ENCODE measurements around the gene CHRNA10. TPM values are rescaled to one million over a fixed set of nuclear protein-coding genes. Genes with fewer than 3 reads are reported as not detected.

The CHRNA10 gene
- total and polyA plus RNA-seq, 12 donors: 0.24 to 1.6 (median 0.51) TPM

GRCh38 chr11:3637201-3637600 lies 34.0 kb downstream of the CHRNA10 start:
- TF ChIP-seq, protein P1, sequence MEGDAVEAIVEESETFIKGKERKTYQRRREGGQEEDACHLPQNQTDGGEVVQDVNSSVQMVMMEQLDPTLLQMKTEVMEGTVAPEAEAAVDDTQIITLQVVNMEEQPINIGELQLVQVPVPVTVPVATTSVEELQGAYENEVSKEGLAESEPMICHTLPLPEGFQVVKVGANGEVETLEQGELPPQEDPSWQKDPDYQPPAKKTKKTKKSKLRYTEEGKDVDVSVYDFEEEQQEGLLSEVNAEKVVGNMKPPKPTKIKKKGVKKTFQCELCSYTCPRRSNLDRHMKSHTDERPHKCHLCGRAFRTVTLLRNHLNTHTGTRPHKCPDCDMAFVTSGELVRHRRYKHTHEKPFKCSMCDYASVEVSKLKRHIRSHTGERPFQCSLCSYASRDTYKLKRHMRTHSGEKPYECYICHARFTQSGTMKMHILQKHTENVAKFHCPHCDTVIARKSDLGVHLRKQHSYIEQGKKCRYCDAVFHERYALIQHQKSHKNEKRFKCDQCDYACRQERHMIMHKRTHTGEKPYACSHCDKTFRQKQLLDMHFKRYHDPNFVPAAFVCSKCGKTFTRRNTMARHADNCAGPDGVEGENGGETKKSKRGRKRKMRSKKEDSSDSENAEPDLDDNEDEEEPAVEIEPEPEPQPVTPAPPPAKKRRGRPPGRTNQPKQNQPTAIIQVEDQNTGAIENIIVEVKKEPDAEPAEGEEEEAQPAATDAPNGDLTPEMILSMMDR (IDR thresholded peaks at IDR 0.05): no peak
- DNase-seq (no peak), ATAC-seq (no peak)
- Histone ChIP-seq H3K36me3 (no peaks in the 10 kb centered on the region), H3K4me3 (no peak overlapping the region), H3K4me1 (peaks cover 0 to 6% (median under 1%) of the 10 kb centered on the region in 9 donors), H3K9me3 (no peaks in the 10 kb centered on the region), H3K27ac (no peak overlapping the region), H3K27me3 (peaks cover 0 to 11% (median 0%) of the 10 kb centered on the region in 7 donors)
- WGBS, 2 donors: 73 to 82% methylated on average over 13 of the region's 13 CpGs
- intact Hi-C loops (cut with DNase I): no loop called here

GRCh38 chr11:3635641-3636375 lies 35.4 kb downstream of the CHRNA10 start:
- intact Hi-C loops (cut with DNase I): no loop called here
- no peaks in the 10 kb centered on the region for H3K27me3 ChIP-seq
- H3K9me3 ChIP-seq: no peaks in the 10 kb centered on the region
- 92 to 95% methylated on average over 15 of the region's 15 CpGs for WGBS, 2 donors
- ATAC-seq (no peak), DNase-seq (no peak)
- no peaks in the 10 kb centered on the region for H3K36me3 ChIP-seq
- TF ChIP-seq, protein P1 (IDR thresholded peaks at IDR 0.05): no peak
- H3K4me3 ChIP-seq: no peak overlapping the region
- H3K4me1 ChIP-seq: peaks cover 0 to 7% (median 0%) of the 10 kb centered on the region in 9 donors
- no peak overlapping the region for H3K27ac ChIP-seq

GRCh38 chr11:3632070-3632660 lies 39.0 kb downstream of the CHRNA10 start:
- peak overlapping the region in 2 of 10 donors; percentile 43 to 67 for H3K27ac ChIP-seq
- 90 to 94% methylated on average over 5 of the region's 5 CpGs for WGBS, 2 donors
- intact Hi-C loops (cut with DNase I): no loop called here
- peak in 1 of 8 donors; percentile 15 for ATAC-seq
- H3K4me3 ChIP-seq: no peak overlapping the region
- no peaks in the 10 kb centered on the region for H3K27me3 ChIP-seq
- DNase-seq: no peak
- TF ChIP-seq, protein P1 (IDR thresholded peaks at IDR 0.05): no peak
- H3K4me1 ChIP-seq: peaks cover 0 to 9% (median 0%) of the 10 kb centered on the region in 9 donors
- H3K9me3 ChIP-seq: no peaks in the 10 kb centered on the region
- H3K36me3 ChIP-seq: no peaks in the 10 kb centered on the region

DNA sequence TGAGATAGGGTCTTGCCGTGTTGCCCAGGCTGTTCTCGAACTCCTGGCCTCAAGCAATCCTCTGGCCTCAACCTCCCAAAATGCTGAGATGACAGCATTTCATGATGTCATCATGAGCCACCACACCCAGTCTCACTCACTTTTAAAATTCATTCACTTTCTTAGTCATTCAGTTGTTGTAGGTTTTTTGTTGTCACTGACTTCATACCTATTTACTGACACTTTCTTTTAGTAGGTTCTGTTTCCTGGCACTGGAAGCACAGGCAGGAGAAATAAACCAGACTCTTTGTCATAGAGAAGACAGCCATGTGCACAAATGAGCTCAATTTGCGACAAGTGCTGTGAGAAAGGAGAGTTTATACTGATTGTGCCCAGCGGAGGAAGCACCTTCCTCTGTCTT lies 39.9 kb downstream of the CHRNA10 start:
- Histone ChIP-seq H3K4me3 (no peak overlapping the region), H3K4me1 (peaks cover 0 to 17% (median under 1%) of the 10 kb centered on the region in 9 donors), H3K27me3 (no peaks in the 10 kb centered on the region), H3K36me3 (no peaks in the 10 kb centered on the region), H3K9me3 (no peaks in the 10 kb centered on the region), H3K27ac (peak overlapping the region in 3 of 10 donors; percentile 26 to 67 (median 43))
- intact Hi-C loops (cut with DNase I): no loop called here
- TF ChIP-seq, protein P1 (IDR thresholded peaks at IDR 0.05): no peak
- DNase-seq (no peak), ATAC-seq (peak in 6 of 8 donors; percentile 24 to 72 (median 48))
- WGBS, 2 donors: 64 to 71% methylated on average over 4 of the region's 4 CpGs
